ENCODE data around the gene TTN.

GRCh38 chr2:178502751-178503150 is 304.5 kb downstream of the TTN start:
- TF ChIP-seq YY1 (IDR thresholded peaks at IDR 0.05; ENCODE audit: insufficient read depth, insufficient read length) (no peak), ZNF274 (IDR thresholded peaks at IDR 0.05; ENCODE audit: low read depth, low read length) (no peak), SUZ12 (IDR thresholded peaks at IDR 0.05; ENCODE audit: extremely low read depth, insufficient read depth, insufficient read length) (no peak)

Measured in NT2/D1 (cell line).